ENCODE data around the gene SUCLG2. TPM values are rescaled to one million over a fixed set of nuclear protein-coding genes. Genes with fewer than 3 reads are reported as not detected.

Gene SUCLG2
- total RNA-seq, 5 donors from 2014 or later (not counting 1 experiment from before 2014, with no cell fraction given) = 45.6 to 65.9 (median 49.5) TPM

DNA sequence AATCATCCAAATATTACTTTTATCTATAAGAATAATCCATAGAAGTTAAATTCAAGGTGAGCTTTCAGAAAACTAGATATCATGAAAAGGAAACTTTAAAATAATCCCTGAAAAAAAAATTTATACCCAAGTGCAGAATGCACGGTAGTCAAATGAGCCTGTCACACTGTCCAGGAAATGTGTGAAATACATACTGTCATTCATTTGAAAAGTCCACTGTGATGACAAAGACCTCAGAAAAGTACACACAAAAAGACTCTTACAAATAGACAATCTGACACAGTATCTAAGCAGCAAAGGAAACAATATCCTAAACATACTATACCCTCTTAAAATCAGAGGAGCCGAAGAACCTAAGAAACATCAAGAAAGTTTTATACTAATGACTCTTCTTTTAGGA lies 29.7 kb downstream of the SUCLG2 start:
- 80% methylated on average over 1 of the region's 2 CpGs for WGBS (ENCODE audit: insufficient coverage)
- ChIA-PET CTCF (no interaction called here), POLR2A (no interaction called here)
- Histone ChIP-seq H3K4me1 (ENCODE audit: control insufficient read depth in 1 of 2, extremely low read depth in 1 of 2, insufficient read depth in 2 of 2, low read length in 2 of 2) (peaks cover 0 to 2% of the 10 kb centered on the region in 2 experiments), H3K27ac (ENCODE audit: low read length) (no peak overlapping the region), H3K9me3 (no peaks in the 10 kb centered on the region), H3K4me3 (ENCODE audit: control insufficient read depth in 1 of 2, extremely low read depth in 1 of 2, low read length in 1 of 2) (no peak overlapping the region), H3K27me3 (replicated peaks in 1 of 2; ENCODE audit: control insufficient read depth in 2 of 2, extremely low read depth in 1 of 2, insufficient read depth in 2 of 2, low read length in 1 of 2) (no peaks in the 10 kb centered on the region), H3K36me3 (ENCODE audit: control insufficient read depth in 2 of 2, extremely low read depth in 1 of 2, insufficient read depth in 1 of 2, low read length in 1 of 2) (peaks cover 12 to 19% of the 10 kb centered on the region in 2 donors)
- no peak for DNase-seq
- no peaks in the 10 kb centered on the region for H3K27me3 Mint-ChIP-seq
- ATAC-seq (replicated peaks in 1 of 4) = no peak
- H3K9me3 Mint-ChIP-seq = peaks cover 0 to 3% (median 0%) of the 10 kb centered on the region in 3 donors
- H3K4me3 Mint-ChIP-seq = no peak overlapping the region
- H3K4me1 Mint-ChIP-seq = peaks cover 62 to 84% (median 73%) of the 10 kb centered on the region in 3 donors
- H3K27ac Mint-ChIP-seq = no peak overlapping the region
- peaks cover 59% of the 10 kb centered on the region for H3K36me3 Mint-ChIP-seq

DNA sequence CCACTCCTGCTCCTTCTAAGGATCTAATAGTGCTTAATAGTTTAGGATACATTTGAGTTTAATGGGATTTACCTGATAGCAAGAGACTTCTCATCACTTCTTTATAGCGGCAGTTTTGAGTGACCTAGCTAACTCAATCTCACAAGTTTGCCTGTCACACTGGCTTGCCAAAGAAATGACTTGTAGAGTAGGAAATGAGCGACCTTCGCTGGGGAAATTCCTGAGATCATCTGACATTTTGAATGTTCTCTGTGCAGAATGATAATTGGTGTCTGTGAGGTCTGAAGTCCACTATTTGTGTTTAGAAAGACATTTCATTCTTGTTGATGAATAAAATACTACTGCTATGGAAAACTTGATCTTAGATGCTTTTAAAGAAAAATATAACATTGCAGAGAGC lies 30.3 kb downstream of the SUCLG2 start:
- Mint-ChIP-seq H3K9me3 (peaks cover 0 to 3% (median 0%) of the 10 kb centered on the region in 3 donors), H3K4me1 (peaks cover 65 to 86% (median 75%) of the 10 kb centered on the region in 3 donors), H3K27me3 (no peaks in the 10 kb centered on the region), H3K36me3 (peaks cover 64% of the 10 kb centered on the region), H3K27ac (peak overlapping the region in 1 of 2 donors; percentile 55), H3K4me3 (no peak overlapping the region)
- ChIA-PET CTCF (no interaction called here), POLR2A (no interaction called here)
- no peak overlapping the region for H3K27ac ChIP-seq (ENCODE audit: low read length)
- H3K4me3 ChIP-seq (ENCODE audit: control insufficient read depth in 1 of 2, extremely low read depth in 1 of 2, low read length in 1 of 2) = no peak overlapping the region
- no peak for ATAC-seq (replicated peaks in 1 of 4)
- H3K9me3 ChIP-seq = no peaks in the 10 kb centered on the region
- H3K4me1 ChIP-seq (ENCODE audit: control insufficient read depth in 1 of 2, extremely low read depth in 1 of 2, insufficient read depth in 2 of 2, low read length in 2 of 2) = peaks cover 0 to 2% of the 10 kb centered on the region in 2 experiments
- H3K27me3 ChIP-seq (replicated peaks in 1 of 2; ENCODE audit: control insufficient read depth in 2 of 2, extremely low read depth in 1 of 2, insufficient read depth in 2 of 2, low read length in 1 of 2) = no peaks in the 10 kb centered on the region
- H3K36me3 ChIP-seq (ENCODE audit: control insufficient read depth in 2 of 2, extremely low read depth in 1 of 2, insufficient read depth in 1 of 2, low read length in 1 of 2) = peaks cover 12 to 25% of the 10 kb centered on the region in 2 donors
- WGBS (ENCODE audit: insufficient coverage) = 86% methylated on average over 2 of the region's 3 CpGs
- DNase-seq = no peak

DNA sequence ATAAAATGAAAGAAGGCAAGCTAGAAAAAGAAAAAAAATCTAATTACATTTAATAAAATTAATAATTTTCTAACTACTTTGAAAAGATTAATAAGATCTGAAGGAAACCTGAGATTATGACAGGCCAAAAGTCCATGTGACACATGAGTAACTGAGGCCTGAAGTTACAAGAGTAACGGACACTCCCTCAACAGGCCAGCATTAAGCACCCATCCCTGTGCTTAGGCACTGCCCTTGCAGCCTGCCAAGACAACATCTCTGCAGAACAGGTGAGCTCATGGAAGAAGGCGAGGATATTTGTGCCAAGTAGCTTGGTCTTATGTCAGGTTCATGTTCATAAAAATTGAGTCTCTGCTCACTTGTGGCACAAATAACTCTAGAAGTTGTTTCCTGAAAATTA lies 31.8 kb downstream of the SUCLG2 start:
- Histone ChIP-seq H3K27ac (ENCODE audit: low read length) (no peak overlapping the region), H3K4me3 (ENCODE audit: control insufficient read depth in 1 of 2, extremely low read depth in 1 of 2, low read length in 1 of 2) (no peak overlapping the region), H3K9me3 (no peaks in the 10 kb centered on the region), H3K4me1 (ENCODE audit: control insufficient read depth in 1 of 2, extremely low read depth in 1 of 2, insufficient read depth in 2 of 2, low read length in 2 of 2) (peaks cover 0 to 2% of the 10 kb centered on the region in 2 experiments), H3K27me3 (replicated peaks in 1 of 2; ENCODE audit: control insufficient read depth in 2 of 2, extremely low read depth in 1 of 2, insufficient read depth in 2 of 2, low read length in 1 of 2) (no peaks in the 10 kb centered on the region), H3K36me3 (ENCODE audit: control insufficient read depth in 2 of 2, extremely low read depth in 1 of 2, insufficient read depth in 1 of 2, low read length in 1 of 2) (peaks cover 12 to 27% of the 10 kb centered on the region in 2 donors)
- H3K27me3 Mint-ChIP-seq = no peaks in the 10 kb centered on the region
- DNase-seq (no peak), ATAC-seq (replicated peaks in 1 of 4) (no peak)
- no peak overlapping the region for H3K4me3 Mint-ChIP-seq
- CTCF ChIA-PET = no interaction called here
- no peaks in the 10 kb centered on the region for H3K9me3 Mint-ChIP-seq
- peaks cover 66% of the 10 kb centered on the region for H3K36me3 Mint-ChIP-seq
- POLR2A ChIA-PET = no interaction called here
- H3K4me1 Mint-ChIP-seq = peaks cover 59 to 72% (median 69%) of the 10 kb centered on the region in 3 donors
- no peak overlapping the region for H3K27ac Mint-ChIP-seq
- WGBS (ENCODE audit: insufficient coverage) = no CpG with 5 or more reads among the region's 2 CpGs

DNA sequence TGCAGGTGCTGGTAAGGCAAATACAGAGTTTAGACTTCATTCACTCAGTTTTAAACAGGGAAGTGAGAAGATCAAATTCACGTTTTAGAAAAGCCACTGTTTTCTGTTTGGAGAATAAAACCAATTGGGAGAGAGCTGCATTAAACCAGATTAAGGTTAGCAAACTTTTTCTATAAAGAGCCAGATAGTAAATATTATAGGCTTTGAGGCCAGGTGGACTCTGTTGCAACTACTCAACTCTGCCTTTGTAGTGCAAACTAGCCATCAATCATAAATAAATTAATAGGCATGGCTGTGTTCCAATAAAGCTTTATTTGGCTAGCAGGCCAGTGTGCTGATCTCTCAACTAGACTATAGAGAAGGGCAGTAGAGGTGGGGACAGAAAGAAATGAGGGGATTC lies 33.5 kb downstream of the SUCLG2 start:
- DNase-seq = no peak
- Histone ChIP-seq H3K36me3 (ENCODE audit: control insufficient read depth in 2 of 2, extremely low read depth in 1 of 2, insufficient read depth in 1 of 2, low read length in 1 of 2) (peaks cover 12 to 30% of the 10 kb centered on the region in 2 donors), H3K27me3 (replicated peaks in 1 of 2; ENCODE audit: control insufficient read depth in 2 of 2, extremely low read depth in 1 of 2, insufficient read depth in 2 of 2, low read length in 1 of 2) (no peaks in the 10 kb centered on the region), H3K27ac (ENCODE audit: low read length) (no peak overlapping the region), H3K9me3 (no peaks in the 10 kb centered on the region), H3K4me3 (ENCODE audit: control insufficient read depth in 1 of 2, extremely low read depth in 1 of 2, low read length in 1 of 2) (no peak overlapping the region), H3K4me1 (ENCODE audit: control insufficient read depth in 1 of 2, extremely low read depth in 1 of 2, insufficient read depth in 2 of 2, low read length in 2 of 2) (peaks cover 0 to 2% of the 10 kb centered on the region in 2 experiments)
- ATAC-seq (replicated peaks in 1 of 4) = no peak
- ChIA-PET POLR2A (interaction anchor here in 1 of 2 donors (0.6 kb wide), 2 partner anchors 13 to 437 kb away, joined by 4 to 8 read pairs; no protein-coding TSS in a partner anchor), CTCF (interaction anchor here in 1 of 2 donors (0.6 kb wide), 1 partner anchor 1439 kb away, joined by 3 read pairs; no protein-coding TSS in a partner anchor)
- peaks cover 59 to 71% (median 59%) of the 10 kb centered on the region in 3 donors for H3K4me1 Mint-ChIP-seq
- peak overlapping the region; percentile 50 to 62 for H3K27ac Mint-ChIP-seq
- no peaks in the 10 kb centered on the region for H3K9me3 Mint-ChIP-seq
- no CpG with 5 or more reads among the region's 1 CpG for WGBS (ENCODE audit: insufficient coverage)
- H3K36me3 Mint-ChIP-seq = peaks cover 72% of the 10 kb centered on the region
- no peak overlapping the region for H3K4me3 Mint-ChIP-seq
- no peaks in the 10 kb centered on the region for H3K27me3 Mint-ChIP-seq

DNA sequence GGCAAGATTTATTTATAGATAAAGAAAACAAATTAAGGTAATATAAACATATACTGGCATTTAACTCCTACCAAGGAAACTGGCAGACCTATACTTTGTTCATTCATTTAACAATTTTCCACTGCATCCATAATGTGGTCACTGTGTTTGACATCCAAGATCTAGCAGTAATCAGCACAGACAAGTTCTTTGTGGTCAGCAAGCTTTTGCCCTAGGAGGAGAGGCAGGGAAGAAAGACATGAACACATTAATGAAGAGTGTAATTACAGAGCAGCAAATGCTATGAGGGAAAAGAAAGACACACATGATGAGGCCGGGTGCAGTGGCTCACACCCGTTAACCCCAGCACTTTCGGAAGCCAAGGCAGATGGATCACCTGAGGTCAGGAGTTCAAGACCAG lies 34.4 kb downstream of the SUCLG2 start:
- 94% methylated on average over 2 of the region's 3 CpGs for WGBS (ENCODE audit: insufficient coverage)
- Mint-ChIP-seq H3K27me3 (no peaks in the 10 kb centered on the region), H3K36me3 (peaks cover 74% of the 10 kb centered on the region), H3K4me3 (no peak overlapping the region), H3K27ac (no peak overlapping the region), H3K9me3 (no peaks in the 10 kb centered on the region), H3K4me1 (peaks cover 59 to 71% (median 59%) of the 10 kb centered on the region in 3 donors)
- Histone ChIP-seq H3K4me3 (ENCODE audit: control insufficient read depth in 1 of 2, extremely low read depth in 1 of 2, low read length in 1 of 2) (no peak overlapping the region), H3K27ac (ENCODE audit: low read length) (no peak overlapping the region), H3K4me1 (ENCODE audit: control insufficient read depth in 1 of 2, extremely low read depth in 1 of 2, insufficient read depth in 2 of 2, low read length in 2 of 2) (no peaks in the 10 kb centered on the region), H3K27me3 (replicated peaks in 1 of 2; ENCODE audit: control insufficient read depth in 2 of 2, extremely low read depth in 1 of 2, insufficient read depth in 2 of 2, low read length in 1 of 2) (no peaks in the 10 kb centered on the region), H3K9me3 (no peaks in the 10 kb centered on the region), H3K36me3 (ENCODE audit: control insufficient read depth in 2 of 2, extremely low read depth in 1 of 2, insufficient read depth in 1 of 2, low read length in 1 of 2) (peaks cover 12 to 30% of the 10 kb centered on the region in 2 donors)
- ChIA-PET POLR2A (interaction anchor here (0.7 kb wide), 2 partner anchors 272 to 288 kb away, joined by 3 to 4 read pairs; no protein-coding TSS in a partner anchor), CTCF (no interaction called here)
- no peak for DNase-seq
- no peak for ATAC-seq (replicated peaks in 1 of 4)

DNA sequence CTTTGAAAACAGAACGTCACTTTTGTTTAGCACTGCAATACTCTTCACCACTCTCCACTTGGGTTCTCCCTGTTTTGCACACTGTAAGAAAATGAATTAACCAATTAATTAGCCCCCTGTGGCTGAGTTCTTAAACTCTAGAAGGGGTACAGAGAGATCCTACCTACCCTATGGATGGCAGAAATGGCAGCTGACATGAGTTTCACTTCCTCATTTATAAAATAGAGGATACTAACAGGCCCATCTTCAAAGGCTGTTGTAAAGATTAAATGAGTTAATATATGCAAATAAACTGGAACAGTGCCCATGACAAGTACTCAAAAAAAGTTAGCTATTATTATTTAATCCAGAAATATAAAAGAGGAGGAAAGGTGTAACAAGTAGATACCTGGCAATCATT lies 36.9 kb downstream of the SUCLG2 start:
- Histone ChIP-seq H3K4me3 (ENCODE audit: control insufficient read depth in 1 of 2, extremely low read depth in 1 of 2, low read length in 1 of 2) (no peak overlapping the region), H3K27ac (ENCODE audit: low read length) (no peak overlapping the region), H3K9me3 (no peaks in the 10 kb centered on the region), H3K27me3 (replicated peaks in 1 of 2; ENCODE audit: control insufficient read depth in 2 of 2, extremely low read depth in 1 of 2, insufficient read depth in 2 of 2, low read length in 1 of 2) (no peaks in the 10 kb centered on the region), H3K4me1 (ENCODE audit: control insufficient read depth in 1 of 2, extremely low read depth in 1 of 2, insufficient read depth in 2 of 2, low read length in 2 of 2) (no peaks in the 10 kb centered on the region), H3K36me3 (ENCODE audit: control insufficient read depth in 2 of 2, extremely low read depth in 1 of 2, insufficient read depth in 1 of 2, low read length in 1 of 2) (peaks cover 10 to 28% of the 10 kb centered on the region in 2 donors)
- Mint-ChIP-seq H3K27ac (no peak overlapping the region), H3K27me3 (no peaks in the 10 kb centered on the region), H3K36me3 (peaks cover 69% of the 10 kb centered on the region), H3K4me3 (no peak overlapping the region), H3K4me1 (peaks cover 53 to 70% (median 57%) of the 10 kb centered on the region in 3 donors), H3K9me3 (no peaks in the 10 kb centered on the region)
- ATAC-seq (replicated peaks in 1 of 4) (no peak), DNase-seq (no peak)
- no CpG with 5 or more reads among the region's 1 CpG for WGBS (ENCODE audit: insufficient coverage)
- ChIA-PET CTCF (no interaction called here), POLR2A (interaction anchor here in 1 of 2 donors (1.4 kb wide), 1 partner anchor 10 kb away, joined by 5 read pairs; no protein-coding TSS in a partner anchor)
